Loucy (cell line): ENCODE results near the gene TXNRD2.

ENCODE experiments used
- H2AFZ ChIP-seq: fragments of 200-600 bp; sonication (generic); 2 replicates; pipeline ENCODE4 v1.6.0; 2016; ENCODE audit warnings: antibody characterized with exemption, mild to moderate bottlenecking, low read length, moderate library complexity
- H3F3A ChIP-seq: fragments of 200-600 bp; 2 replicates; pipeline ENCODE4 v1.6.0; 2016; ENCODE audit warnings: antibody characterized with exemption, low read depth, mild to moderate bottlenecking
- H3K27me3 ChIP-seq: fragments of 200-600 bp; sonication (generic); 2 replicates; pipeline ENCODE4 v1.6.1; 2014; ENCODE audit warnings: low read length, mild to moderate bottlenecking; ENCODE audit not compliant: insufficient read depth, poor library complexity, severe bottlenecking
- H3K36me3 ChIP-seq: fragments of 200-600 bp; sonication (generic); 2 replicates; pipeline ENCODE4 v1.6.1; 2016; ENCODE audit warnings: low read length; ENCODE audit not compliant: insufficient read depth
- H3K4me1 ChIP-seq: fragments of 200-600 bp; sonication (generic); 2 replicates; pipeline ENCODE4 v1.5.1; 2014; ENCODE audit warnings: low read length, mild to moderate bottlenecking; ENCODE audit not compliant: insufficient read depth, poor library complexity, severe bottlenecking
- H3K4me2 ChIP-seq: fragments of 200-600 bp; sonication (generic); 2 replicates; pipeline ENCODE4 v1.6.0; 2014; ENCODE audit warnings: antibody characterized with exemption, low read length, low read depth, mild to moderate bottlenecking; ENCODE audit not compliant: poor library complexity, severe bottlenecking
- H3K4me3 ChIP-seq: fragments of 200-600 bp; sonication (generic); 2 replicates; pipeline ENCODE4 v1.5.1; 2014; ENCODE audit warnings: low read length, mild to moderate bottlenecking, mixed read lengths; ENCODE audit not compliant: poor library complexity, severe bottlenecking
- H3K79me2 ChIP-seq: fragments of 200-600 bp; sonication (generic); 2 replicates; pipeline ENCODE4 v1.6.1; 2014; ENCODE audit warnings: low read length; ENCODE audit not compliant: insufficient read depth
- H3K9ac ChIP-seq: fragments of 200-600 bp; sonication (generic); 2 replicates; pipeline ENCODE4 v1.6.0; 2014; ENCODE audit warnings: mild to moderate bottlenecking, low read depth, low read length, moderate library complexity; ENCODE audit not compliant: poor library complexity, severe bottlenecking
- H3K9me2 ChIP-seq: fragments of 200-600 bp; sonication (generic); replicated peaks from 2 replicates; pipeline ENCODE4 v1.6.1; 2016; ENCODE audit warnings: low read depth, low read length, mixed read lengths
- H3K9me3 ChIP-seq: fragments of 200-600 bp; sonication (generic); 2 replicates; pipeline ENCODE4 v1.6.1; 2014; ENCODE audit warnings: mild to moderate bottlenecking, antibody characterized with exemption, low read length, low read depth; ENCODE audit not compliant: insufficient read depth
- H4K20me1 ChIP-seq: fragments of 200-600 bp; sonication (generic); 2 replicates; pipeline ENCODE4 v1.6.0; 2014; ENCODE audit warnings: antibody characterized with exemption, low read length, mild to moderate bottlenecking; ENCODE audit not compliant: insufficient read depth, poor library complexity, severe bottlenecking
- EZH2phosphoT487 ChIP-seq: fragments of 200-600 bp; IDR thresholded peaks from 2 replicates; pipeline ENCODE4 v1.6.1; 2018; ENCODE audit warnings: antibody characterized with exemption, mild to moderate bottlenecking, moderate library complexity, borderline replicate concordance
- TF ChIP-seq, protein P1 (sequence below): fragments of 200-600 bp; sonication (generic); conservative IDR thresholded peaks from 2 replicates; pipeline ENCODE4 v1.5.1; 2014; ENCODE audit warnings: mild to moderate bottlenecking, antibody characterized with exemption, low read length

Gene TXNRD2

DNA sequence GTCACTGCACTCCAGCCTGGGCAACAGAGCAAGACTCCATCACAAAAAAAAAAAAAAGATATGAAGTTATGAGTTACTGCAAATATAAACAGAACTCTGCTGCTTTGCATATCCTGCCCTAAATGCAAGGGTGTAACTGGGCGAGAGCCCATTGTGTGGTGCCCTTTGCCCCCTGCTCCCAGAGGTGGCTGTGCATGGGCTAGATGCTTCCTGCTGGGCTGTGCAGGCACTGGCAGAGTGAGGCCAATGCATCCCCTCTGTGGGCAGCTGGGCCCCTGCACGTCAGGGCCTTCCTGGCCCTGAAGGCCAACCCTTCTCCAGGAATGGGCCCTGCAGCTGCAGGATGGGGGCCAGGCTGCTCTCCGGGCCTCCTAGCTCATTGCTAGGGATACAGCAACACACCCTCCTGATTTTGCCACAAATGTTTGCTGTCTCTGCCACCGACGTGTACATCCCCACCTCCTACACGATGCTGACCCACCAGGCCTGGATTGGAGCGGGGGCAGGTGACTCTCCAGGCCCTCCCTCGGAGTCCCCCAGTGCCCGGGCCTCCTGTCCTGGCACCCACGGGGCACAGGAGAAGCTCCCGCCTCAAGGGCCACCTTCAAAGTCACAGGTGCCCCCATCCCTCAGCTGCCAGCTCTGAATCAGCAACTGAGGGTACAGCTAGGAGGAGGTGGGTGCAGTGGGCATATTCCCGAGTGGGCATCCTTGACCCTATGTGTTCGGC lies 40.7 kb downstream of the TXNRD2 start:
- Histone ChIP-seq H2AFZ (no peak overlapping the region), H3K4me1 (peaks cover 14% of the 10 kb centered on the region), H3K9me3 (no peaks in the 10 kb centered on the region), H3K36me3 (no peaks in the 10 kb centered on the region), H3F3A (no peaks in the 10 kb centered on the region), H3K9ac (no peak overlapping the region), H3K4me3 (no peak overlapping the region), H3K9me2 (no peaks in the 10 kb centered on the region), H4K20me1 (no peaks in the 10 kb centered on the region), H3K79me2 (no peaks in the 10 kb centered on the region), H3K27me3 (no peaks in the 10 kb centered on the region), H3K4me2 (no peak overlapping the region)
- TF ChIP-seq EZH2phosphoT487 = no peak

DNA sequence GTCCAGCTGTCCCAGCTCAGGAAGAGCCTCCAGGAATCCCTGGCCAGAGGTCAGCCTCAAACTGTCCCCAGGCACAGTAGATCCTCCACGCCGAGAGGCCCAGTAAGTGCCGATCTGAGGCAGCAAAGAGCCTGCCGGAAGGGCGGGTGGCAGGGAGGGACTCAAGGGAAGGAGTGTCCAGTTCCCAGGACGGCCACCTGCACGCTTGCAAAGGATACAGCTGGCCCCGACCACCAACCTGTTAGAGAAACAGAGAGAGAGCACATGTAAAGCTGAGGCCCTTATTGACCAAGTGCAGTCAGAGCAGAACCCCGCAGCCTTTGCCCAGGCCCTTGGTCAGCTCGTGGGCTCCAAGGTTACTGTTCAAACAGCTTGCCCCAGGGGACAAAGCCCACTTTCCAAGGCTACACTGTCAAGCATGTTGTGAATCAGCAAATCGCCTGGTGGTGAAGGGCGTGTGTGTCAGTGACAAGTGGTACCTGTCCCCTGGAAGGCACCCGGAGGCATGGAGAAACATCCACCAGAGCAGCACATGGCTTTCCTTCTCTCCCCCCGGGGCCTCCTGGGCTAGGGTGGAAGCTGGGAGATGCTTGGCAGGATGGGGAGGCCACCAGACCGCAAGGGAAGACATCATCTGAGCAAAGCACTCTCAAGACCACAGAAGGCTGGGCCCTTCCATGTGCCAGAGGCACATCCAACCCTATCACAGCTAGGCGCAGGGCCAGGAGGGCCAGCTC lies 42.6 kb downstream of the TXNRD2 start:
- Histone ChIP-seq H3K4me2 (no peak overlapping the region), H3K9ac (no peak overlapping the region), H3K4me1 (peaks cover 30% of the 10 kb centered on the region), H4K20me1 (no peaks in the 10 kb centered on the region), H3K36me3 (no peaks in the 10 kb centered on the region), H3K9me2 (no peaks in the 10 kb centered on the region), H3F3A (no peaks in the 10 kb centered on the region), H3K79me2 (peaks cover 7% of the 10 kb centered on the region; the same call in 1 of the 2 replicates), H2AFZ (no peak overlapping the region), H3K9me3 (no peaks in the 10 kb centered on the region), H3K27me3 (no peaks in the 10 kb centered on the region), H3K4me3 (no peak overlapping the region)
- TF ChIP-seq, protein P1, sequence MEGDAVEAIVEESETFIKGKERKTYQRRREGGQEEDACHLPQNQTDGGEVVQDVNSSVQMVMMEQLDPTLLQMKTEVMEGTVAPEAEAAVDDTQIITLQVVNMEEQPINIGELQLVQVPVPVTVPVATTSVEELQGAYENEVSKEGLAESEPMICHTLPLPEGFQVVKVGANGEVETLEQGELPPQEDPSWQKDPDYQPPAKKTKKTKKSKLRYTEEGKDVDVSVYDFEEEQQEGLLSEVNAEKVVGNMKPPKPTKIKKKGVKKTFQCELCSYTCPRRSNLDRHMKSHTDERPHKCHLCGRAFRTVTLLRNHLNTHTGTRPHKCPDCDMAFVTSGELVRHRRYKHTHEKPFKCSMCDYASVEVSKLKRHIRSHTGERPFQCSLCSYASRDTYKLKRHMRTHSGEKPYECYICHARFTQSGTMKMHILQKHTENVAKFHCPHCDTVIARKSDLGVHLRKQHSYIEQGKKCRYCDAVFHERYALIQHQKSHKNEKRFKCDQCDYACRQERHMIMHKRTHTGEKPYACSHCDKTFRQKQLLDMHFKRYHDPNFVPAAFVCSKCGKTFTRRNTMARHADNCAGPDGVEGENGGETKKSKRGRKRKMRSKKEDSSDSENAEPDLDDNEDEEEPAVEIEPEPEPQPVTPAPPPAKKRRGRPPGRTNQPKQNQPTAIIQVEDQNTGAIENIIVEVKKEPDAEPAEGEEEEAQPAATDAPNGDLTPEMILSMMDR = no peak
- no peak for TF ChIP-seq EZH2phosphoT487

DNA sequence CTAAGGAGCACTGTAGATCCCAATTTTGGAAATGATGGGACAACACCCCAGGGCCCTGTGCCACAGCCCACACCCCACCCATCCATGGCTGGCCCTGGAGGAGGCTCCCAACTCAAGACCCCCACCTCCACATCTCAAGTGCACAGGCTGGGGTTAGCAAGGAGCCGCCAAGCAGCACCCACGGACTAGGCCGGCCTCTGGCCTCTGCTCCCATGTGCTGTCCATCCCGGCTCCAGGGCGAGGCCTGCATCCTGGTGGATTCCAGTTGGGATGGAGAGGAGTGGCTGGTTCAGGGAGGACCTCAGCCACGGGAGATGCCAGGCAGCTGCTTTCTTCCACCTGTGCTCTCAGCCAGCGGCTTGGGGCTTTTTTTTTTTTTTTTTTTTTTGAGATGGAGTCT lies 43.5 kb downstream of the TXNRD2 start:
- H3K79me2 ChIP-seq = peaks cover 7% of the 10 kb centered on the region; the same call in 1 of the 2 replicates
- H4K20me1 ChIP-seq = no peaks in the 10 kb centered on the region
- TF ChIP-seq, protein P1 = no peak
- TF ChIP-seq EZH2phosphoT487 = no peak
- H3K9ac ChIP-seq = no peak overlapping the region
- no peaks in the 10 kb centered on the region for H3K27me3 ChIP-seq
- no peak overlapping the region for H3K4me2 ChIP-seq
- no peaks in the 10 kb centered on the region for H3K9me2 ChIP-seq
- H2AFZ ChIP-seq = no peak overlapping the region
- peaks cover 2% of the 10 kb centered on the region for H3F3A ChIP-seq
- no peaks in the 10 kb centered on the region for H3K9me3 ChIP-seq
- no peak overlapping the region for H3K4me3 ChIP-seq
- no peaks in the 10 kb centered on the region for H3K36me3 ChIP-seq
- peaks cover 39% of the 10 kb centered on the region for H3K4me1 ChIP-seq
